GM12878 (cell line): ENCODE data around the gene CNKSR3. TPM values are rescaled to one million over a fixed set of nuclear protein-coding genes. Genes with fewer than 3 reads are reported as not detected.

Experiments
- ATAC-seq: fragments of 200-7000 bp; cut with Tn5 transposase; 3 replicates; pipeline ENCODE4 v1.9.1; 2020; ENCODE audit warnings: mild to moderate bottlenecking, moderate library complexity
- BruUV-seq: library from RNA; stranded (reverse); fragments of 400-500 nt; replicated peaks from 2 replicates; lab custom pipeline; 2021; lab: Mats Ljungman, UMichigan
- CTCF ChIA-PET: fragments of 300-600 bp; sonication (Branson Sonifier 250); formaldehyde crosslinking; extraction: SDS; loops from one replicate; lab custom pipeline; 2021; ENCODE audit warnings: inconsistent platforms; lab: Yijun Ruan, JAX
- POLR2A ChIA-PET: fragments of 350-600 bp; formaldehyde crosslinking; extraction: SDS; loops from one replicate; lab custom pipeline; 2021; ENCODE audit warnings: inconsistent platforms; lab: Charles Lee
- RAD21 ChIA-PET: fragments of 300-600 bp; sonication (Branson Sonifier 250); formaldehyde crosslinking; loops from one replicate; lab custom pipeline; 2023; ENCODE audit warnings: antibody characterized with exemption; ENCODE audit not compliant: unreplicated experiment; lab: Charles Lee
- SMC1A ChIA-PET: fragments of 300-600 bp; sonication (Branson Sonifier 250); formaldehyde crosslinking; loops from one replicate; lab custom pipeline; 2023; ENCODE audit not compliant: unreplicated experiment, uncharacterized antibody; lab: Charles Lee
- DNase-seq: peaks from one replicate; pipeline ENCODE4 v3.0.0-alpha.2; 2011; ENCODE audit warnings: low read depth, low spot score
- FAIRE-seq: peaks from 3 replicates; lab custom pipeline; 2011; peaks lifted over from hg19 to GRCh38; lab: Jason Lieb, UNC
- H2AFZ ChIP-seq: 2 replicates; pipeline ENCODE4 v1.6.0; 2011; ENCODE audit warnings: low read depth, low read length, control low read depth; ENCODE audit not compliant: control insufficient read depth
- H3K27ac ChIP-seq: 2 replicates; pipeline ENCODE4 v1.5.1; 2011; ENCODE audit warnings: control low read depth; ENCODE audit not compliant: control insufficient read depth, insufficient read depth
- H3K27me3 ChIP-seq, 2 experiments: replicated peaks in 1 of 2; 2 replicates each; pipeline versions ENCODE4 v1.6.0 to v1.6.1; 2011; ENCODE audit warnings: low read length in 1 of 2; ENCODE audit not compliant: control insufficient read depth in 2 of 2, insufficient read depth in 2 of 2
- H3K36me3 ChIP-seq, 2 experiments: 2 replicates each; pipeline ENCODE4 v1.5.1; 2011; ENCODE audit warnings: low read length in 1 of 2; ENCODE audit not compliant: control insufficient read depth in 2 of 2, insufficient read depth in 2 of 2
- H3K4me1 ChIP-seq: 2 replicates; pipeline ENCODE4 v1.6.1; 2011; ENCODE audit warnings: mild to moderate bottlenecking, low read length, moderate library complexity, mixed read lengths; ENCODE audit not compliant: control insufficient read depth, insufficient read depth
- H3K4me2 ChIP-seq: 2 replicates; pipeline ENCODE4 v1.6.0; 2011; ENCODE audit warnings: control low read depth; ENCODE audit not compliant: control insufficient read depth, insufficient read depth
- H3K4me3 ChIP-seq: fragments of 200-600 bp; sonication (generic); 2 replicates; pipeline ENCODE4 v1.5.1; 2016
- H3K79me2 ChIP-seq: 2 replicates; pipeline ENCODE4 v1.6.0; 2011; ENCODE audit warnings: low read length; ENCODE audit not compliant: control insufficient read depth, insufficient read depth
- H3K9ac ChIP-seq: 2 replicates; pipeline ENCODE4 v1.8.0; 2011; ENCODE audit warnings: low read length, control low read depth, mixed read lengths; ENCODE audit not compliant: control insufficient read depth, insufficient read depth
- H3K9me3 ChIP-seq: replicated peaks from 3 replicates; pipeline ENCODE4 v1.5.1; 2011; ENCODE audit warnings: mild to moderate bottlenecking, low read length; ENCODE audit not compliant: control insufficient read depth, insufficient read depth
- H4K20me1 ChIP-seq: 2 replicates; pipeline ENCODE4 v1.6.0; 2011; ENCODE audit not compliant: control insufficient read depth, insufficient read depth
- HDGF ChIP-seq: fragments of 450-650 bp; IDR thresholded peaks from 2 replicates; pipeline ENCODE4 v1.6.1; 2016; ENCODE audit warnings: antibody characterized with exemption
- IRF3 ChIP-seq: fragments of 450-650 bp; IDR thresholded peaks from 2 replicates; pipeline ENCODE4 v1.6.1; 2014; ENCODE audit warnings: mild to moderate bottlenecking
- MYC ChIP-seq: IDR thresholded peaks from 2 replicates; pipeline ENCODE4 v1.6.1; 2011; ENCODE audit warnings: mild to moderate bottlenecking, low read length, moderate library complexity, inconsistent platforms; ENCODE audit not compliant: insufficient read depth, insufficient replicate concordance, insufficient read length, severe bottlenecking
- NR2C2 ChIP-seq: IDR thresholded peaks from 2 replicates; pipeline ENCODE4 v1.6.1; 2011; ENCODE audit warnings: borderline replicate concordance, low read depth; ENCODE audit not compliant: control insufficient read depth, insufficient read length
- SIX5 ChIP-seq: IDR thresholded peaks from 2 replicates; pipeline ENCODE4 v1.6.1; 2011; ENCODE audit warnings: mild to moderate bottlenecking, low read depth, low read length, moderate library complexity; ENCODE audit not compliant: severe bottlenecking
- SP1 ChIP-seq: IDR thresholded peaks from one replicate; pipeline ENCODE4 v1.6.1; 2011; ENCODE audit warnings: low read depth, low read length
- SPI1 ChIP-seq: IDR thresholded peaks from 2 replicates; pipeline ENCODE4 v1.6.1; 2011; ENCODE audit warnings: low read depth, mild to moderate bottlenecking, low read length, moderate library complexity, borderline replicate concordance; ENCODE audit not compliant: insufficient read depth
- WGBS: methylation state at CpG from one replicate; pipeline ENCODE4 v1.1.6; 2016; ENCODE audit warnings: low lambda C conversion rate; ENCODE audit not compliant: insufficient replicate concordance, insufficient coverage; ENCODE audit errors: missing lambda C conversion rate; 5-methylcytosine and 5-hydroxymethylcytosine counted together
- in situ Hi-C: fragments of 300-500 bp; cut with MboI; formaldehyde crosslinking; loops from 9 replicates; pipeline ENCODE4 v1.14.3; 2018; ENCODE audit warnings: mixed read lengths
- intact Hi-C: fragments of 100-400 bp; cut with micrococcal nuclease; formaldehyde crosslinking; loops from one replicate; pipeline ENCODE4 v1.14.2; 2022; ENCODE audit not compliant: unreplicated experiment
- polyA plus RNA-seq, 11 experiments: library from polyadenylated mRNA; depleted of rRNA in 4 of 11; unstranded in 6 of 11; stranded (reverse) in 5 of 11; fragments of >200 nt; fragmentation: Nextera tagmentation in 4 of 11; fragmentation: Illumina TruSeq in 1 of 11; extraction: Ambion mirVana in 4 of 11; extraction: Trizol in 1 of 11; gene quantifications; 1 replicate in 1 of 11; 2 replicates in 10 of 11; pipeline versions ENCODE4 v1.2.1 to v1.2.3, GENCODE V29; 2011 to 2016; ENCODE audit warnings: inconsistent platforms in 2 of 11, missing spikeins in 2 of 11, low read depth in 1 of 11
- total RNA-seq, 4 experiments: library from RNA; depleted of rRNA in 3 of 4; stranded (reverse); fragments of >200 nt in 3 of 4; fragmentation: Illumina TruSeq in 1 of 4; extraction: Trizol in 1 of 4; gene quantifications; 2 replicates each; pipeline versions ENCODE4 v1.2.1 to v1.2.3, GENCODE V29; 2013 to 2021

CNKSR3 gene
- total and polyA plus RNA-seq, 10 of the 15 experiments (the other 5 are each of a cell fraction or from before 2014, with no cell fraction given): under 0.01 to 0.48 (median 0.12) TPM; not detected in 2

DNA sequence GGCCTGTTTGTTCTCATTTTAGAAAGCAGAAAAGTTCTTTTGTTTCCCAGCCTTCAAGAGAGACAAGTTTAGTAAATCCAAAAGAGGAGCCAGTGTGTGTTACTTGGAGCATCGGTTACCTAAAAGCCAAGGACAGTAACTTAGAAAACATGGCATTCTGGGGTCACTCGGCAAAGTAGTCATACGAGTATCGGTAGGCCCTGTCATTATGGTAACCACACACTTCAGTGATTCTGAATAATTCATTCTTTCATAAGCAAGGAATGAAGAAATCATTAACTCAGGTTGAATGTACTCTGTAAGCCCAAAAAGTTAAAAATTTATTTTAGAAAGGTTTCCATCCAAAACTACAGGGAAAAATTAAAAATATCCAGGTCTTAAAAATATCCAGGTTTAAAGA lies 34.0 kb downstream of the CNKSR3 start:
- intact Hi-C loops (loop anchor here (10.0 kb wide), 1 partner anchor 1342 kb away; the partner anchor contains the start of gene RGS17), in situ Hi-C loops (no loop called here)
- ATAC-seq (peak; percentile 30; the same call in 2 of the 3 replicates), DNase-seq (no peak), FAIRE-seq (no peak)
- H3K4me3 ChIP-seq: no peak overlapping the region
- no peaks in the 10 kb centered on the region for H3K4me1 ChIP-seq
- TF ChIP-seq HDGF (no peak), IRF3 (no peak), NR2C2 (no peak), SPI1 (no peak), SIX5 (no peak), SP1 (no peak), MYC (no peak)
- H3K9me3 ChIP-seq: no peaks in the 10 kb centered on the region; the same call in 2 of the 3 replicates
- ChIA-PET SMC1A (no interaction called here), CTCF (no interaction called here), POLR2A (no interaction called here), RAD21 (no interaction called here)
- H3K79me2 ChIP-seq: no peaks in the 10 kb centered on the region
- no peaks in the 10 kb centered on the region; a peak in 1 of 4 replicates for H3K27me3 ChIP-seq
- 11% methylated on average over 4 of the region's 4 CpGs for WGBS
- H3K36me3 ChIP-seq: no peaks in the 10 kb centered on the region
- no TSS peak for BruUV-seq
- H2AFZ ChIP-seq: no peak overlapping the region
- no peak overlapping the region for H3K9ac ChIP-seq
- no peak overlapping the region for H3K27ac ChIP-seq
- no peak overlapping the region for H3K4me2 ChIP-seq
- H4K20me1 ChIP-seq: no peaks in the 10 kb centered on the region
